NB4 (cell line): ENCODE measurements around the gene ROR2.

Source experiments
- MYC ChIP-seq: IDR thresholded peaks from 2 replicates; pipeline ENCODE4 v1.6.1; 2011; ENCODE audit warnings: low read depth, low read length
- TF ChIP-seq, protein P1 (sequence below): IDR thresholded peaks from one replicate; pipeline ENCODE4 v1.5.1; 2012; ENCODE audit warnings: low read depth, low read length

DNA sequence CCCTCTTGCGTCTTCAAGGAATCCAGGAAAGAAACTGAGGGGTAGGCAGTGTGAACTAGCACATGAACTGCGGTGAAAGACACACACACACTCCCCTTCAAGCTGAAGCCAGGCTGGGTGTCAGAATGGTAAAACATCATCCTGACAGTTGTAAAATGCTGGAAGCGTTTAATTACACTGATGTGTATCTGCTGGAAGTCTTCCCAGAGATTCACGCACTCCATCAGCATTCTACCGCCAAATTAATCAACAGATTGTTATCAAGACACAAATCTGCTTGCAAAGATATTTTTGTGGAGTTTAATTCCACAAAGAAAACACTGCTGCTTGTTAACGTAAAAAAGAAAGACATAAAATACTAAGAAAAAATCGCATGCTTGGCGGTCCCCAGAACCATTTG is 285.4 kb downstream of the ROR2 start:
- TF ChIP-seq MYC = no peak
- TF ChIP-seq, protein P1, sequence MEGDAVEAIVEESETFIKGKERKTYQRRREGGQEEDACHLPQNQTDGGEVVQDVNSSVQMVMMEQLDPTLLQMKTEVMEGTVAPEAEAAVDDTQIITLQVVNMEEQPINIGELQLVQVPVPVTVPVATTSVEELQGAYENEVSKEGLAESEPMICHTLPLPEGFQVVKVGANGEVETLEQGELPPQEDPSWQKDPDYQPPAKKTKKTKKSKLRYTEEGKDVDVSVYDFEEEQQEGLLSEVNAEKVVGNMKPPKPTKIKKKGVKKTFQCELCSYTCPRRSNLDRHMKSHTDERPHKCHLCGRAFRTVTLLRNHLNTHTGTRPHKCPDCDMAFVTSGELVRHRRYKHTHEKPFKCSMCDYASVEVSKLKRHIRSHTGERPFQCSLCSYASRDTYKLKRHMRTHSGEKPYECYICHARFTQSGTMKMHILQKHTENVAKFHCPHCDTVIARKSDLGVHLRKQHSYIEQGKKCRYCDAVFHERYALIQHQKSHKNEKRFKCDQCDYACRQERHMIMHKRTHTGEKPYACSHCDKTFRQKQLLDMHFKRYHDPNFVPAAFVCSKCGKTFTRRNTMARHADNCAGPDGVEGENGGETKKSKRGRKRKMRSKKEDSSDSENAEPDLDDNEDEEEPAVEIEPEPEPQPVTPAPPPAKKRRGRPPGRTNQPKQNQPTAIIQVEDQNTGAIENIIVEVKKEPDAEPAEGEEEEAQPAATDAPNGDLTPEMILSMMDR = no peak
